Endothelial cell of umbilical vein (primary cell): ENCODE results near the gene SLC25A45. TPM values are rescaled to one million over a fixed set of nuclear protein-coding genes. Genes with fewer than 3 reads are reported as not detected.
A peak's percentile ranks its signal among the peaks of the same experiment; 100 is the strongest.

ENCODE experiments used
- BruUV-seq: library from RNA; stranded (reverse); fragments of 400-500 nt; replicated peaks from 2 replicates; lab custom pipeline; 2021; lab: Mats Ljungman, UMichigan
- CTCF ChIA-PET: fragments of 300-600, 350-600 bp; sonication (Branson Sonifier 250); formaldehyde crosslinking; loops from one replicate; lab custom pipeline; 2021; ENCODE audit warnings: antibody characterized with exemption, inconsistent platforms; lab: Charles Lee
- POLR2A ChIA-PET: fragments of 300-600, 350-600 bp; sonication (Branson Sonifier 250); formaldehyde crosslinking; loops from one replicate; lab custom pipeline; 2021; ENCODE audit warnings: antibody characterized with exemption, inconsistent platforms; lab: Charles Lee
- DNase-seq: peaks from one replicate; pipeline ENCODE4 v3.0.0-alpha.2; 2011; ENCODE audit warnings: low read depth, low spot score
- FAIRE-seq: peaks from 2 replicates; lab custom pipeline; 2011; peaks lifted over from hg19 to GRCh38; lab: Jason Lieb, UNC
- H2AFZ ChIP-seq: 2 replicates; pipeline ENCODE4 v1.6.0; 2012; ENCODE audit warnings: low read depth, low read length, control low read depth, inconsistent platforms
- H3K27ac ChIP-seq: 2 replicates; pipeline ENCODE4 v1.5.1; 2011; ENCODE audit warnings: low read depth, mild to moderate bottlenecking, control low read depth, low read length, moderate library complexity; ENCODE audit not compliant: insufficient read depth
- H3K27me3 ChIP-seq, 2 experiments: 2 replicates each; pipeline versions ENCODE4 v1.6.0 to v1.6.1; 2011; ENCODE audit warnings: low read length in 2 of 2, mixed read lengths in 1 of 2; ENCODE audit not compliant: control insufficient read depth in 2 of 2, insufficient read depth in 2 of 2
- H3K36me3 ChIP-seq, 2 experiments: 2 replicates in 1 of 2; 3 replicates in 1 of 2; pipeline ENCODE4 v1.5.1; 2011; ENCODE audit warnings: low read length in 2 of 2, mild to moderate bottlenecking in 1 of 2, moderate library complexity in 1 of 2; ENCODE audit not compliant: control insufficient read depth in 2 of 2, insufficient read depth in 2 of 2; ENCODE audit errors: extremely low read depth in 1 of 2
- H3K4me1 ChIP-seq: 3 replicates; pipeline ENCODE4 v1.5.1; 2011; ENCODE audit warnings: mild to moderate bottlenecking, low read length; ENCODE audit not compliant: control insufficient read depth, insufficient read depth; ENCODE audit errors: extremely low read depth
- H3K4me2 ChIP-seq: 2 replicates; pipeline ENCODE4 v1.6.1; 2011; ENCODE audit warnings: low read length, control low read depth, mixed read lengths; ENCODE audit not compliant: insufficient read depth
- H3K4me3 ChIP-seq, 3 experiments: fragments of 200-600 bp in 1 of 3; sonication (generic), shearing (Covaris generic) in 1 of 3; replicated peaks in 1 of 3; 2 replicates each; pipeline ENCODE4 v1.5.1; 2011 to 2016; ENCODE audit warnings: control low read depth in 3 of 3, low read length in 3 of 3, mild to moderate bottlenecking in 2 of 3, inconsistent platforms in 1 of 3, low read depth in 1 of 3, moderate library complexity in 1 of 3; ENCODE audit not compliant: insufficient read depth in 1 of 3
- H3K79me2 ChIP-seq: 2 replicates; pipeline ENCODE4 v1.6.0; 2012; ENCODE audit warnings: low read length, inconsistent platforms; ENCODE audit not compliant: control insufficient read depth, insufficient read depth
- H3K9ac ChIP-seq: replicated peaks from 2 replicates; pipeline ENCODE3; 2011; ENCODE audit warnings: low read length, control low read depth; ENCODE audit not compliant: insufficient read depth; ENCODE audit errors: extremely low read depth
- H3K9me1 ChIP-seq: replicated peaks from 3 replicates; pipeline ENCODE4 v1.6.0; 2011; ENCODE audit warnings: mild to moderate bottlenecking, low read length; ENCODE audit not compliant: control insufficient read depth, insufficient read depth; ENCODE audit errors: extremely low read depth
- H3K9me3 ChIP-seq: replicated peaks from 2 replicates; pipeline ENCODE4 v1.5.1; 2012; ENCODE audit warnings: low read length, inconsistent platforms; ENCODE audit not compliant: control insufficient read depth, insufficient read depth
- H4K20me1 ChIP-seq: replicated peaks from 2 replicates; pipeline ENCODE3; 2011; ENCODE audit warnings: mild to moderate bottlenecking, low read length; ENCODE audit not compliant: control insufficient read depth, insufficient read depth; ENCODE audit errors: extremely low read depth
- CTCF ChIP-seq, 2 donors: IDR thresholded peaks; 1 replicate in 1 of 2; 2 replicates in 1 of 2; pipeline ENCODE4 v1.5.1; 2011; ENCODE audit warnings: low read length in 2 of 2, mild to moderate bottlenecking in 2 of 2, moderate library complexity in 2 of 2, control low read depth in 1 of 2, inconsistent platforms in 1 of 2, low read depth in 1 of 2; ENCODE audit not compliant: insufficient read depth in 1 of 2; ENCODE audit errors: extremely low read depth in 1 of 2
- GATA2 ChIP-seq: IDR thresholded peaks from 2 replicates; pipeline ENCODE4 v1.7.0; 2011; ENCODE audit warnings: low read depth, mild to moderate bottlenecking, moderate library complexity, mixed read lengths, low read length; ENCODE audit not compliant: insufficient read length, insufficient read depth
- JUN ChIP-seq: IDR thresholded peaks from 2 replicates; pipeline ENCODE4 v1.6.1; 2011; ENCODE audit warnings: borderline replicate concordance, low read depth; ENCODE audit not compliant: insufficient read length, insufficient read depth
- MYC ChIP-seq: IDR thresholded peaks from one replicate; pipeline ENCODE4 v1.6.1; 2011; ENCODE audit warnings: mild to moderate bottlenecking, low read depth, low read length
- POLR2A ChIP-seq: IDR thresholded peaks from 2 replicates; pipeline ENCODE4 v1.6.1; 2012; ENCODE audit warnings: low read depth, mild to moderate bottlenecking, control low read depth, low read length
- POLR2AphosphoS5 ChIP-seq: IDR thresholded peaks from 2 replicates; pipeline ENCODE4 v1.6.1; 2012; ENCODE audit warnings: low read depth, mild to moderate bottlenecking, control low read depth, low read length, moderate library complexity; ENCODE audit not compliant: insufficient read depth
- dilution Hi-C: fragments of 300-500 bp; cut with MboI; formaldehyde crosslinking; loops from one replicate; pipeline ENCODE4 v1.15.0; 2019; ENCODE audit warnings: low sequenced_read_pairs; ENCODE audit not compliant: extremely low pct_ligation_motif_present
- intact Hi-C: fragments of 100-400 bp; cut with micrococcal nuclease; formaldehyde crosslinking; loops from one replicate; pipeline ENCODE4 v1.10.0; 2022
- polyA plus RNA-seq, 4 experiments: library from polyadenylated mRNA; depleted of rRNA in 3 of 4; stranded (reverse) in 3 of 4; unstranded in 1 of 4; fragments of >200 nt; gene quantifications; 2 replicates each; pipeline versions ENCODE4 v1.2.1 to v1.2.3, GENCODE V29; 2011 to 2012; ENCODE audit warnings: missing spikeins in 1 of 4
- total RNA-seq: library from RNA; stranded (reverse); gene quantifications from 2 replicates; pipeline ENCODE4 v1.2.3, GENCODE V29; 2021
- TF ChIP-seq, protein P1 (sequence below): IDR thresholded peaks from 2 replicates; pipeline ENCODE4 v1.6.1; 2011; ENCODE audit not compliant: insufficient read depth, insufficient read length

SLC25A45 gene
- total and polyA plus RNA-seq, 2 donors (not counting 3 experiments of a cell fraction or from before 2014, with no cell fraction given), result 1.2 to 3.1 TPM

DNA sequence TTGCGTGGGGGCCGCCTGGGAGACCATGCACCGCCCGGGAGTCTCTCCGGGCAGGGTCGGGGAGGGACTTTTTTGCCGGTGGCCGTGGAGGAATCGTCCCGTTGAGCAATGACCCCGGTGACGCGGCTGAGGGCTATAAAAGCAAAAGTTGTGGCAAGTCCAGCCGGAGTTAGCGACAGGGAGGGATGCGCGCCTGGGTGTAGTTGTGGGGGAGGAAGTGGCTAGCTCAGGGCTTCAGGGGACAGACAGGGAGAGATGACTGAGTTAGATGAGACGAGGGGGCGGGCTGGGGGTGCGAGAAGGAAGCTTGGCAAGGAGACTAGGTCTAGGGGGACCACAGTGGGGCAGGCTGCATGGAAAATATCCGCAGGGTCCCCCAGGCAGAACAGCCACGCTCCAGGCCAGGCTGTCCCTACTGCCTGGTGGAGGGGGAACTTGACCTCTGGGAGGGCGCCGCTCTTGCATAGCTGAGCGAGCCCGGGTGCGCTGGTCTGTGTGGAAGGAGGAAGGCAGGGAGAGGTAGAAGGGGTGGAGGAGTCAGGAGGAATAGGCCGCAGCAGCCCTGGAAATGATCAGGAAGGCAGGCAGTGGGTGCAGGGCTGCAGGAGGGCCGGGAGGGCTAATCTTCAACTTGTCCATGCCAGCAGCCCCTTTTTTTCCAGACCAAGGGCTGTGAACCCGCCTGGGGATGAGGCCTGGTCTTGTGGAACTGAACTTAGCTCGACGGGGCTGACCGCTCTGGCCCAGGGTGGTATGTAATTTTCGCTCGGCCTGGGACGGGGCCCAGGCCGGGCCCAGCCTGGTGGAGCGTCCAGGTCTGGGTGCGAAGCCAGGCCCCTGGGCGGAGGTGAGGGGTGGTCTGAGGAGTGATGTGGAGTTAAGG lies 40.4 kb upstream of the SLC25A45 start, which contains the start of gene NEAT1:
Gene NEAT1, plus strand, starts transcription at position 166 of the 883 bp plus-strand sequence.
- ChIA-PET POLR2A (interaction anchor here (0.6 to 10.0 kb wide), 21 partner anchors 7 to 192 kb away, joined by 3 to 127 read pairs (median 6); partner anchors contain the start of genes MALAT1, PCNX3, SCYL1 and SLC25A45), CTCF (interaction anchor here (0.9 kb wide), 1 partner anchor 41 kb away, joined by 5 read pairs; the partner anchor contains the start of gene SLC25A45)
- FAIRE-seq (peak; percentile 74), DNase-seq (peak; percentile 93)
- no peaks in the 10 kb centered on the region for H3K9me3 ChIP-seq
- no TSS peak for BruUV-seq
- H3K79me2 ChIP-seq, result peaks cover 70% of the 10 kb centered on the region
- intact Hi-C loops (loop anchor here (1.0 kb wide), 3 partner anchors 41 to 192 kb away; partner anchors contain the start of genes PCNX3 and SLC25A45), dilution Hi-C loops (no loop called here)
- H3K4me2 ChIP-seq, result peak within 1 kb of the TSS; percentile 91
- peak within 1 kb of the TSS; percentile 99 for H3K27ac ChIP-seq
- H3K36me3 ChIP-seq, result peaks cover 4 to 7% of the 10 kb centered on the region in 2 experiments
- TF ChIP-seq, protein P1, sequence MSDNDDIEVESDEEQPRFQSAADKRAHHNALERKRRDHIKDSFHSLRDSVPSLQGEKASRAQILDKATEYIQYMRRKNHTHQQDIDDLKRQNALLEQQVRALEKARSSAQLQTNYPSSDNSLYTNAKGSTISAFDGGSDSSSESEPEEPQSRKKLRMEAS, result peak; percentile 34
- peak; percentile 100 for TF ChIP-seq POLR2AphosphoS5
- TF ChIP-seq POLR2A, result peak; percentile 98
- no peak for TF ChIP-seq CTCF (IDR thresholded peaks at IDR 0.05; ENCODE audit: extremely low read depth in 1 of 2, insufficient read depth in 1 of 2, low read depth in 1 of 2, low read length in 2 of 2)
- no peak for TF ChIP-seq JUN
- peak; percentile 16 for TF ChIP-seq GATA2
- peak; percentile 34 for TF ChIP-seq MYC
- peak within 1 kb of the TSS; percentile 52 to 95 (median 67) for H3K4me3 ChIP-seq
- no peaks in the 10 kb centered on the region for H3K9me1 ChIP-seq
- H2AFZ ChIP-seq, result no peak within 1 kb of the TSS
- no peaks in the 10 kb centered on the region for H4K20me1 ChIP-seq
- peak within 1 kb of the TSS; percentile 98 for H3K9ac ChIP-seq
- H3K27me3 ChIP-seq, result no peaks in the 10 kb centered on the region
- H3K4me1 ChIP-seq, result peaks cover 47% of the 10 kb centered on the region
